H1 (cell line): Measurements from ENCODE around the gene WSCD2.

ENCODE experiments used
- CTCF ChIP-seq, 3 experiments: IDR thresholded peaks; 1 replicate in 2 of 3; 2 replicates in 1 of 3; pipeline versions ENCODE4 v1.5.1 to v1.6.1; 2011; ENCODE audit warnings: low read length in 3 of 3, mild to moderate bottlenecking in 3 of 3, inconsistent platforms in 2 of 3, low read depth in 1 of 3, moderate library complexity in 1 of 3; ENCODE audit not compliant: insufficient read depth in 1 of 3; ENCODE audit errors: control extremely low read depth in 1 of 3
- EGR1 ChIP-seq: IDR thresholded peaks from 2 replicates; pipeline ENCODE4 v1.6.1; 2011; ENCODE audit warnings: low read depth, low read length, borderline replicate concordance
- GABPA ChIP-seq: IDR thresholded peaks from 2 replicates; pipeline ENCODE4 v1.6.1; 2011; ENCODE audit warnings: mild to moderate bottlenecking, low read length, moderate library complexity, borderline replicate concordance; ENCODE audit not compliant: insufficient read depth
- MAX ChIP-seq: IDR thresholded peaks from 2 replicates; pipeline ENCODE4 v1.6.1; 2012; ENCODE audit warnings: inconsistent platforms
- POLR2AphosphoS5 ChIP-seq: IDR thresholded peaks from 2 replicates; pipeline ENCODE4 v1.6.1; 2011; ENCODE audit warnings: low read depth, low read length
- TAF1 ChIP-seq: IDR thresholded peaks from 2 replicates; pipeline ENCODE4 v1.6.1; 2011; ENCODE audit warnings: mild to moderate bottlenecking, low read depth, low read length

GRCh38 chr12:108277613-108278012 lies 148.5 kb downstream of the WSCD2 start:
- no peak for TF ChIP-seq EGR1
- no peak for TF ChIP-seq CTCF (IDR thresholded peaks at IDR 0.05; ENCODE audit: control extremely low read depth in 1 of 3, insufficient read depth in 1 of 3, low read depth in 1 of 3, low read length in 3 of 3)
- no peak for TF ChIP-seq POLR2AphosphoS5
- no peak for TF ChIP-seq MAX
- TF ChIP-seq TAF1 = no peak
- no peak for TF ChIP-seq GABPA
